Endothelial cell of umbilical vein (primary cell): ENCODE measurements around the gene TMEM135. TPM values are rescaled to one million over a fixed set of nuclear protein-coding genes. Genes with fewer than 3 reads are reported as not detected.

Experiments used
- BruUV-seq: library from RNA; stranded (reverse); fragments of 400-500 nt; replicated peaks from 2 replicates; lab custom pipeline; 2021; lab: Mats Ljungman, UMichigan
- CTCF ChIA-PET: fragments of 300-600, 350-600 bp; sonication (Branson Sonifier 250); formaldehyde crosslinking; loops from one replicate; lab custom pipeline; 2021; ENCODE audit warnings: antibody characterized with exemption, inconsistent platforms; lab: Charles Lee
- POLR2A ChIA-PET: fragments of 300-600, 350-600 bp; sonication (Branson Sonifier 250); formaldehyde crosslinking; loops from one replicate; lab custom pipeline; 2021; ENCODE audit warnings: antibody characterized with exemption, inconsistent platforms; lab: Charles Lee
- DNase-seq: peaks from one replicate; pipeline ENCODE4 v3.0.0-alpha.2; 2011; ENCODE audit warnings: low read depth, low spot score
- FAIRE-seq: peaks from 2 replicates; lab custom pipeline; 2011; peaks lifted over from hg19 to GRCh38; lab: Jason Lieb, UNC
- H2AFZ ChIP-seq: 2 replicates; pipeline ENCODE4 v1.6.0; 2012; ENCODE audit warnings: low read depth, low read length, control low read depth, inconsistent platforms
- H3K27ac ChIP-seq: 2 replicates; pipeline ENCODE4 v1.5.1; 2011; ENCODE audit warnings: low read depth, mild to moderate bottlenecking, control low read depth, low read length, moderate library complexity; ENCODE audit not compliant: insufficient read depth
- H3K27me3 ChIP-seq, 2 experiments: 2 replicates each; pipeline versions ENCODE4 v1.6.0 to v1.6.1; 2011; ENCODE audit warnings: low read length in 2 of 2, mixed read lengths in 1 of 2; ENCODE audit not compliant: control insufficient read depth in 2 of 2, insufficient read depth in 2 of 2
- H3K36me3 ChIP-seq, 2 experiments: 2 replicates in 1 of 2; 3 replicates in 1 of 2; pipeline ENCODE4 v1.5.1; 2011; ENCODE audit warnings: low read length in 2 of 2, mild to moderate bottlenecking in 1 of 2, moderate library complexity in 1 of 2; ENCODE audit not compliant: control insufficient read depth in 2 of 2, insufficient read depth in 2 of 2; ENCODE audit errors: extremely low read depth in 1 of 2
- H3K4me1 ChIP-seq: 3 replicates; pipeline ENCODE4 v1.5.1; 2011; ENCODE audit warnings: mild to moderate bottlenecking, low read length; ENCODE audit not compliant: control insufficient read depth, insufficient read depth; ENCODE audit errors: extremely low read depth
- H3K4me2 ChIP-seq: 2 replicates; pipeline ENCODE4 v1.6.1; 2011; ENCODE audit warnings: low read length, control low read depth, mixed read lengths; ENCODE audit not compliant: insufficient read depth
- H3K4me3 ChIP-seq, 3 experiments: fragments of 200-600 bp in 1 of 3; sonication (generic), shearing (Covaris generic) in 1 of 3; replicated peaks in 1 of 3; 2 replicates each; pipeline ENCODE4 v1.5.1; 2011 to 2016; ENCODE audit warnings: control low read depth in 3 of 3, low read length in 3 of 3, mild to moderate bottlenecking in 2 of 3, inconsistent platforms in 1 of 3, low read depth in 1 of 3, moderate library complexity in 1 of 3; ENCODE audit not compliant: insufficient read depth in 1 of 3
- H3K79me2 ChIP-seq: 2 replicates; pipeline ENCODE4 v1.6.0; 2012; ENCODE audit warnings: low read length, inconsistent platforms; ENCODE audit not compliant: control insufficient read depth, insufficient read depth
- H3K9ac ChIP-seq: replicated peaks from 2 replicates; pipeline ENCODE3; 2011; ENCODE audit warnings: low read length, control low read depth; ENCODE audit not compliant: insufficient read depth; ENCODE audit errors: extremely low read depth
- H3K9me1 ChIP-seq: replicated peaks from 3 replicates; pipeline ENCODE4 v1.6.0; 2011; ENCODE audit warnings: mild to moderate bottlenecking, low read length; ENCODE audit not compliant: control insufficient read depth, insufficient read depth; ENCODE audit errors: extremely low read depth
- H3K9me3 ChIP-seq: replicated peaks from 2 replicates; pipeline ENCODE4 v1.5.1; 2012; ENCODE audit warnings: low read length, inconsistent platforms; ENCODE audit not compliant: control insufficient read depth, insufficient read depth
- H4K20me1 ChIP-seq: replicated peaks from 2 replicates; pipeline ENCODE3; 2011; ENCODE audit warnings: mild to moderate bottlenecking, low read length; ENCODE audit not compliant: control insufficient read depth, insufficient read depth; ENCODE audit errors: extremely low read depth
- JUN ChIP-seq: IDR thresholded peaks from 2 replicates; pipeline ENCODE4 v1.6.1; 2011; ENCODE audit warnings: borderline replicate concordance, low read depth; ENCODE audit not compliant: insufficient read length, insufficient read depth
- MAX ChIP-seq: IDR thresholded peaks from 2 replicates; pipeline ENCODE4 v1.6.1; 2011; ENCODE audit not compliant: insufficient read depth, insufficient read length
- MYC ChIP-seq: IDR thresholded peaks from one replicate; pipeline ENCODE4 v1.6.1; 2011; ENCODE audit warnings: mild to moderate bottlenecking, low read depth, low read length
- POLR2A ChIP-seq: IDR thresholded peaks from 2 replicates; pipeline ENCODE4 v1.6.1; 2012; ENCODE audit warnings: low read depth, mild to moderate bottlenecking, control low read depth, low read length
- dilution Hi-C: fragments of 300-500 bp; cut with MboI; formaldehyde crosslinking; loops from one replicate; pipeline ENCODE4 v1.15.0; 2019; ENCODE audit warnings: low sequenced_read_pairs; ENCODE audit not compliant: extremely low pct_ligation_motif_present
- intact Hi-C: fragments of 100-400 bp; cut with micrococcal nuclease; formaldehyde crosslinking; loops from one replicate; pipeline ENCODE4 v1.10.0; 2022
- polyA plus RNA-seq, 4 experiments: library from polyadenylated mRNA; depleted of rRNA in 3 of 4; stranded (reverse) in 3 of 4; unstranded in 1 of 4; fragments of >200 nt; gene quantifications; 2 replicates each; pipeline versions ENCODE4 v1.2.1 to v1.2.3, GENCODE V29; 2011 to 2012; ENCODE audit warnings: missing spikeins in 1 of 4
- total RNA-seq: library from RNA; stranded (reverse); gene quantifications from 2 replicates; pipeline ENCODE4 v1.2.3, GENCODE V29; 2021

The TMEM135 gene
- total and polyA plus RNA-seq, 2 donors (not counting 3 experiments of a cell fraction or from before 2014, with no cell fraction given) = 12.3 to 33.2 TPM

GRCh38 chr11:87228820-87229219, 191.1 kb downstream of the TMEM135 start:
- H3K9me3 ChIP-seq = no peaks in the 10 kb centered on the region
- H3K27ac ChIP-seq = no peak overlapping the region
- no peaks in the 10 kb centered on the region for H3K9me1 ChIP-seq
- ChIA-PET CTCF (interaction anchor here (1.5 kb wide), 1 partner anchor 104 kb away, joined by 3 read pairs; no protein-coding TSS in a partner anchor), POLR2A (no interaction called here)
- TF ChIP-seq MYC (no peak), MAX (no peak), JUN (no peak)
- intact Hi-C loops (no loop called here), dilution Hi-C loops (no loop called here)
- H3K4me2 ChIP-seq = no peak overlapping the region
- no peak overlapping the region for H3K9ac ChIP-seq
- no peak overlapping the region for H3K4me3 ChIP-seq
- no peak overlapping the region for H2AFZ ChIP-seq
- H3K36me3 ChIP-seq = no peaks in the 10 kb centered on the region
- no TSS peak for BruUV-seq
- peak; percentile 57 for DNase-seq
- FAIRE-seq = peak; percentile 31
- peaks cover 2% of the 10 kb centered on the region for H3K4me1 ChIP-seq
- H3K79me2 ChIP-seq = no peaks in the 10 kb centered on the region
- H4K20me1 ChIP-seq = no peaks in the 10 kb centered on the region
- H3K27me3 ChIP-seq = no peaks in the 10 kb centered on the region

- Histone ChIP-seq H3K9me1 (no peaks in the 10 kb centered on the region), H3K79me2 (no peaks in the 10 kb centered on the region), H3K4me1 (peaks cover 2% of the 10 kb centered on the region), H2AFZ (no peak overlapping the region), H3K4me2 (no peak overlapping the region), H3K9me3 (no peaks in the 10 kb centered on the region), H3K4me3 (no peak overlapping the region), H3K9ac (no peak overlapping the region), H3K36me3 (no peaks in the 10 kb centered on the region), H3K27me3 (no peaks in the 10 kb centered on the region), H3K27ac (no peak overlapping the region), H4K20me1 (no peaks in the 10 kb centered on the region)
- FAIRE-seq (no peak), DNase-seq (no peak)
- BruUV-seq = no TSS peak
- ChIA-PET POLR2A (no interaction called here), CTCF (no interaction called here)
- TF ChIP-seq MYC (no peak), POLR2A (no peak)
- intact Hi-C loops = no loop called here
- dilution Hi-C loops = no loop called here
Measured at GRCh38 chr11:87230995-87231394, 193.3 kb downstream of the TMEM135 start.
